HCT116 (cell line): Measurements from ENCODE around the gene PTPN1. TPM values are rescaled to one million over a fixed set of nuclear protein-coding genes. Genes with fewer than 3 reads are reported as not detected.

Experiments used
- ATAC-seq: fragments of 200-7000 bp; cut with Tn5 transposase; 2 replicates; pipeline ENCODE4 v1.9.1; 2020; ENCODE audit warnings: mild to moderate bottlenecking, moderate library complexity
- BruUV-seq: library from RNA; stranded (reverse); fragments of 400-500 nt; replicated peaks from 2 replicates; lab custom pipeline; 2021; lab: Mats Ljungman, UMichigan
- CTCF ChIA-PET: fragments of 300-600 bp; sonication (Branson Sonifier 250); formaldehyde crosslinking; loops from one replicate; lab custom pipeline; 2021; ENCODE audit warnings: antibody characterized with exemption; lab: Charles Lee
- POLR2A ChIA-PET: fragments of 300-600, 350-600 bp; sonication (Branson Sonifier 250); formaldehyde crosslinking; loops from one replicate; lab custom pipeline; 2021; ENCODE audit warnings: antibody characterized with exemption; lab: Charles Lee
- RAD21 ChIA-PET, 2 experiments: fragments of 300-600 bp; sonication (Branson Sonifier 250); formaldehyde crosslinking; loops; one replicate each; lab custom pipeline; 2023; ENCODE audit warnings: low total read pairs in 2 of 2; ENCODE audit not compliant: uncharacterized antibody in 2 of 2, unreplicated experiment in 2 of 2, low non-redundant PET in 1 of 2; lab: Charles Lee
- DNase-seq: peaks from one replicate; pipeline ENCODE4 v3.0.0-alpha.2; 2010; ENCODE audit warnings: low read depth, low spot score
- H2AFZ ChIP-seq: fragments of 200-600 bp; shearing (Covaris generic), sonication (generic); 2 replicates; pipeline ENCODE4 v1.6.1; 2017; ENCODE audit warnings: low read depth, mixed run types, mixed read lengths, antibody characterized with exemption, low read length; ENCODE audit not compliant: poor library complexity, severe bottlenecking
- H3K27ac ChIP-seq: 2 replicates; pipeline ENCODE4 v1.5.1; 2012; ENCODE audit warnings: low read depth, low read length
- H3K27me3 ChIP-seq: fragments of 200-600 bp; sonication (generic); 2 replicates; pipeline ENCODE4 v1.6.1; 2016; ENCODE audit warnings: mixed run types, low read length, mixed read lengths; ENCODE audit not compliant: insufficient read depth
- H3K36me3 ChIP-seq, 2 experiments: fragments of 200-500 bp in 1 of 2; fragments of 200-600 bp in 1 of 2; sonication (Bioruptor generic) in 1 of 2; sonication (generic) in 1 of 2; 2 replicates each; pipeline versions ENCODE4 v1.5.1 to v1.6.1; 2014 to 2016; ENCODE audit warnings: low read length in 2 of 2, inconsistent platforms in 1 of 2, mixed read lengths in 1 of 2, mixed run types in 1 of 2; ENCODE audit not compliant: insufficient read depth in 2 of 2, control insufficient read depth in 1 of 2
- H3K4me1 ChIP-seq, 2 experiments: fragments of 200-600 bp in 1 of 2; sonication (generic) in 1 of 2; 2 replicates each; pipeline versions ENCODE4 v1.5.1 to v1.6.1; 2012 to 2017; ENCODE audit warnings: low read length in 2 of 2, inconsistent platforms in 1 of 2, mild to moderate bottlenecking in 1 of 2, mixed read lengths in 1 of 2, mixed run types in 1 of 2, moderate library complexity in 1 of 2; ENCODE audit not compliant: insufficient read depth in 2 of 2, control insufficient read depth in 1 of 2
- H3K4me2 ChIP-seq: fragments of 200-600 bp; sonication (generic); 2 replicates; pipeline ENCODE4 v1.6.1; 2017; ENCODE audit warnings: mixed run types, low read length, mixed read lengths
- H3K4me3 ChIP-seq, 2 experiments: fragments of 200-600 bp in 1 of 2; sonication (generic) in 1 of 2; replicated peaks in 1 of 2; 2 replicates each; pipeline ENCODE4 v1.5.1; 2011 to 2016; ENCODE audit warnings: low read length in 2 of 2, control low read depth in 1 of 2, low read depth in 1 of 2, mild to moderate bottlenecking in 1 of 2, mixed read lengths in 1 of 2, mixed run types in 1 of 2
- H3K79me2 ChIP-seq: fragments of 200-600 bp; sonication (generic); 2 replicates; pipeline ENCODE4 v1.6.1; 2017; ENCODE audit warnings: mild to moderate bottlenecking, mixed run types, low read length, moderate library complexity, mixed read lengths; ENCODE audit not compliant: insufficient read depth
- H3K9ac ChIP-seq: fragments of 200-600 bp; sonication (generic); 2 replicates; pipeline ENCODE4 v1.6.1; 2016; ENCODE audit warnings: low read length, mixed read lengths
- H3K9me2 ChIP-seq: fragments of 200-600 bp; sonication (generic), shearing (Covaris generic); 2 replicates; pipeline ENCODE4 v1.6.1; 2017; ENCODE audit warnings: mixed run types, mild to moderate bottlenecking, moderate library complexity; ENCODE audit not compliant: insufficient read depth
- H3K9me3 ChIP-seq, 2 experiments: fragments of 200-500 bp in 1 of 2; fragments of 200-600 bp in 1 of 2; sonication (Bioruptor generic) in 1 of 2; sonication (generic) in 1 of 2; 2 replicates each; pipeline ENCODE4 v1.6.1; 2014 to 2017; ENCODE audit warnings: low read length in 2 of 2, mixed read lengths in 2 of 2, inconsistent platforms in 1 of 2, low read depth in 1 of 2, mild to moderate bottlenecking in 1 of 2, mixed run types in 1 of 2, moderate library complexity in 1 of 2; ENCODE audit not compliant: control insufficient read depth in 1 of 2, insufficient read depth in 1 of 2
- H4K20me1 ChIP-seq: fragments of 200-600 bp; sonication (generic), shearing (Covaris generic); 2 replicates; pipeline ENCODE4 v1.6.1; 2017; ENCODE audit warnings: mixed run types, mild to moderate bottlenecking, moderate library complexity; ENCODE audit not compliant: insufficient read depth
- EZH2 ChIP-seq: fragments of 200-600 bp; sonication (generic); IDR thresholded peaks from 2 replicates; pipeline ENCODE4 v1.6.1; 2017; ENCODE audit warnings: antibody characterized with exemption, mixed run types
- MAX ChIP-seq: IDR thresholded peaks from 2 replicates; pipeline ENCODE4 v1.6.1; 2012
- RAD21 ChIP-seq: IDR thresholded peaks from 2 replicates; pipeline ENCODE4 v1.6.1; 2012; ENCODE audit warnings: low read depth, mild to moderate bottlenecking
- SIN3A ChIP-seq: IDR thresholded peaks from 2 replicates; pipeline ENCODE4 v1.6.1; 2012; ENCODE audit warnings: low read depth
- SP1 ChIP-seq: IDR thresholded peaks from 2 replicates; pipeline ENCODE4 v1.6.1; 2012; ENCODE audit warnings: low read depth
- SRF ChIP-seq: IDR thresholded peaks from 2 replicates; pipeline ENCODE4 v1.6.1; 2012; ENCODE audit warnings: low read depth
- YY1 ChIP-seq: IDR thresholded peaks from 2 replicates; pipeline ENCODE4 v1.6.1; 2011; ENCODE audit warnings: low read length, low read depth, moderate library complexity, mild to moderate bottlenecking; ENCODE audit not compliant: insufficient replicate concordance; ENCODE audit errors: extremely low read depth
- ZNF274 ChIP-seq: fragments of 200-500 bp; sonication (Bioruptor generic); IDR thresholded peaks from 2 replicates; pipeline ENCODE4 v1.6.1; 2014; ENCODE audit warnings: mild to moderate bottlenecking, low read depth, low read length, inconsistent platforms
- intact Hi-C: fragments of 100-400 bp; cut with micrococcal nuclease; formaldehyde crosslinking; loops from 2 replicates; pipeline ENCODE4 v1.10.0; 2022
- total RNA-seq: library from RNA; stranded (reverse); gene quantifications from one replicate; pipeline ENCODE4 v1.2.1, GENCODE V29; 2021; ENCODE audit not compliant: unreplicated experiment
- TF ChIP-seq, protein P1 (sequence below): IDR thresholded peaks from 2 replicates; pipeline ENCODE4 v1.6.1; 2012
- TF ChIP-seq, protein P2 (sequence below): IDR thresholded peaks from 2 replicates; pipeline ENCODE4 v1.6.1; 2012; ENCODE audit warnings: low read depth

The PTPN1 gene
- total RNA-seq, 1 experiment from 2014 or later: 47.5 TPM

DNA sequence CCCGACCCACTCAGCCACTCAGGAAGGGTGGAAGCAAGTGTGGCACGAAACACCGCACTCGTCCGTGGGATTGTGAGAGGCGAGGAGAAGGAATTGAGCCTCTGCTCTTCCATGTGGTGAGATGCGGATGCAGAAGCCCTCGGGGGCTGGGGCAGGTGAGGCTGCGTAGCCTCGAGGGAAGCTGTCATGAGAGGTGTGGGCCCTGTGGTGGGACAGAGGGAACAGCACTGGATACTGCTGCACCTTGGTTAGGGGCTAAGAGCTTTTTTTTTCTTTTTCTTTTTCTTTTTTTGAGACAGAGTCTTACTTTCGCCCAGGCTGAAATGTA, 86.5 kb downstream of the PTPN1 start:
- intact Hi-C loops: no loop called here
- no peaks in the 10 kb centered on the region for H3K9me2 ChIP-seq
- no peak for TF ChIP-seq RAD21
- TF ChIP-seq, protein P1, sequence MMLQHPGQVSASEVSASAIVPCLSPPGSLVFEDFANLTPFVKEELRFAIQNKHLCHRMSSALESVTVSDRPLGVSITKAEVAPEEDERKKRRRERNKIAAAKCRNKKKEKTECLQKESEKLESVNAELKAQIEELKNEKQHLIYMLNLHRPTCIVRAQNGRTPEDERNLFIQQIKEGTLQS: no peak
- TF ChIP-seq SP1: no peak
- TF ChIP-seq SRF: no peak
- no peak for TF ChIP-seq ZNF274
- TF ChIP-seq, protein P2, sequence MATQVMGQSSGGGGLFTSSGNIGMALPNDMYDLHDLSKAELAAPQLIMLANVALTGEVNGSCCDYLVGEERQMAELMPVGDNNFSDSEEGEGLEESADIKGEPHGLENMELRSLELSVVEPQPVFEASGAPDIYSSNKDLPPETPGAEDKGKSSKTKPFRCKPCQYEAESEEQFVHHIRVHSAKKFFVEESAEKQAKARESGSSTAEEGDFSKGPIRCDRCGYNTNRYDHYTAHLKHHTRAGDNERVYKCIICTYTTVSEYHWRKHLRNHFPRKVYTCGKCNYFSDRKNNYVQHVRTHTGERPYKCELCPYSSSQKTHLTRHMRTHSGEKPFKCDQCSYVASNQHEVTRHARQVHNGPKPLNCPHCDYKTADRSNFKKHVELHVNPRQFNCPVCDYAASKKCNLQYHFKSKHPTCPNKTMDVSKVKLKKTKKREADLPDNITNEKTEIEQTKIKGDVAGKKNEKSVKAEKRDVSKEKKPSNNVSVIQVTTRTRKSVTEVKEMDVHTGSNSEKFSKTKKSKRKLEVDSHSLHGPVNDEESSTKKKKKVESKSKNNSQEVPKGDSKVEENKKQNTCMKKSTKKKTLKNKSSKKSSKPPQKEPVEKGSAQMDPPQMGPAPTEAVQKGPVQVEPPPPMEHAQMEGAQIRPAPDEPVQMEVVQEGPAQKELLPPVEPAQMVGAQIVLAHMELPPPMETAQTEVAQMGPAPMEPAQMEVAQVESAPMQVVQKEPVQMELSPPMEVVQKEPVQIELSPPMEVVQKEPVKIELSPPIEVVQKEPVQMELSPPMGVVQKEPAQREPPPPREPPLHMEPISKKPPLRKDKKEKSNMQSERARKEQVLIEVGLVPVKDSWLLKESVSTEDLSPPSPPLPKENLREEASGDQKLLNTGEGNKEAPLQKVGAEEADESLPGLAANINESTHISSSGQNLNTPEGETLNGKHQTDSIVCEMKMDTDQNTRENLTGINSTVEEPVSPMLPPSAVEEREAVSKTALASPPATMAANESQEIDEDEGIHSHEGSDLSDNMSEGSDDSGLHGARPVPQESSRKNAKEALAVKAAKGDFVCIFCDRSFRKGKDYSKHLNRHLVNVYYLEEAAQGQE: no peak
- TF ChIP-seq EZH2: no peak
- TF ChIP-seq SIN3A: no peak
- no peak for TF ChIP-seq YY1
- TF ChIP-seq MAX: no peak
- H2AFZ ChIP-seq: no peak overlapping the region
- no peak overlapping the region for H3K4me3 ChIP-seq
- H3K27me3 ChIP-seq: no peaks in the 10 kb centered on the region
- no peaks in the 10 kb centered on the region for H3K79me2 ChIP-seq
- H3K27ac ChIP-seq: no peak overlapping the region
- H3K9ac ChIP-seq: no peak overlapping the region
- ChIA-PET POLR2A (no interaction called here), CTCF (interaction anchor here (1.7 kb wide), 1 partner anchor 9 kb away, joined by 5 read pairs; no protein-coding TSS in a partner anchor), RAD21 (no interaction called here)
- H3K36me3 ChIP-seq: no peaks in the 10 kb centered on the region
- H3K4me1 ChIP-seq: peaks cover under 1 to 7% of the 10 kb centered on the region in 2 experiments; a peak in 1 of 4 replicates
- no peaks in the 10 kb centered on the region for H3K9me3 ChIP-seq
- BruUV-seq: no TSS peak
- no peak for ATAC-seq
- no peaks in the 10 kb centered on the region for H4K20me1 ChIP-seq
- no peak overlapping the region for H3K4me2 ChIP-seq
- no peak for DNase-seq
